HepG2 (cell line): ENCODE data around the gene SCAMP3. TPM values are rescaled to one million over a fixed set of nuclear protein-coding genes. Genes with fewer than 3 reads are reported as not detected.

Experiments used
- BRD4 ChIP-seq: sonication (generic); formaldehyde crosslinking; IDR thresholded peaks from 2 replicates; pipeline ENCODE4 v1.4.0; 2020; ENCODE audit warnings: missing genetic modification reagents
- BRF2 ChIP-seq: sonication (generic); formaldehyde crosslinking; IDR thresholded peaks from 2 replicates; pipeline ENCODE4 v1.8.1; 2022; ENCODE audit warnings: mild to moderate bottlenecking, missing genetic modification reagents
- CREB3 ChIP-seq: sonication (generic); formaldehyde crosslinking; IDR thresholded peaks from 2 replicates; pipeline ENCODE4 v1.5.0; 2020; ENCODE audit warnings: missing genetic modification reagents
- DPF2 ChIP-seq: sonication (generic); formaldehyde crosslinking; IDR thresholded peaks from 2 replicates; pipeline ENCODE4 v1.4.0; 2020; ENCODE audit warnings: mild to moderate bottlenecking, low read depth, missing genetic modification reagents, borderline replicate concordance
- FOXK1 ChIP-seq: sonication (generic); formaldehyde crosslinking; IDR thresholded peaks from 2 replicates; pipeline ENCODE4 v1.4.0; 2020; ENCODE audit warnings: low read depth, missing genetic modification reagents, borderline replicate concordance
- IRF9 ChIP-seq: sonication (generic); formaldehyde crosslinking; IDR thresholded peaks from 2 replicates; pipeline ENCODE4 v1.8.0; 2022; ENCODE audit warnings: missing genetic modification reagents, mild to moderate bottlenecking, borderline replicate concordance
- MAF1 ChIP-seq: sonication (generic); formaldehyde crosslinking; IDR thresholded peaks from 2 replicates; pipeline ENCODE4 v1.5.0; 2020; ENCODE audit warnings: missing genetic modification reagents, borderline replicate concordance
- NFAT5 ChIP-seq: sonication (generic); formaldehyde crosslinking; IDR thresholded peaks from 2 replicates; pipeline ENCODE4 v1.4.0; 2020; ENCODE audit warnings: missing genetic modification reagents
- PHF21A ChIP-seq: sonication (generic); formaldehyde crosslinking; IDR thresholded peaks from 2 replicates; pipeline ENCODE4 v1.5.0; 2020; ENCODE audit warnings: mild to moderate bottlenecking, missing genetic modification reagents
- REL ChIP-seq: sonication (generic); formaldehyde crosslinking; conservative IDR thresholded peaks from 2 replicates; pipeline ENCODE4 v1.8.0; 2022; ENCODE audit warnings: mild to moderate bottlenecking, missing genetic modification reagents, moderate library complexity
- SCMH1 ChIP-seq: sonication (generic); formaldehyde crosslinking; IDR thresholded peaks from 2 replicates; pipeline ENCODE4 v1.9.0; 2021; ENCODE audit warnings: missing genetic modification reagents, mild to moderate bottlenecking, borderline replicate concordance
- ZBTB1 ChIP-seq: sonication (generic); formaldehyde crosslinking; IDR thresholded peaks from 2 replicates; pipeline ENCODE4 v1.4.0; 2020; ENCODE audit warnings: missing genetic modification reagents, borderline replicate concordance
- ZBTB33 ChIP-seq: sonication (generic); formaldehyde crosslinking; IDR thresholded peaks from 2 replicates; pipeline ENCODE4 v1.4.0; 2020; ENCODE audit warnings: missing genetic modification reagents
- ZNF501 ChIP-seq: sonication (generic); formaldehyde crosslinking; IDR thresholded peaks from 2 replicates; pipeline ENCODE4 v1.5.1; 2020; ENCODE audit warnings: mild to moderate bottlenecking, moderate library complexity, missing genetic modification reagents
- ZNF556 ChIP-seq: sonication (generic); formaldehyde crosslinking; IDR thresholded peaks from 2 replicates; pipeline ENCODE4 v1.4.0; 2020; ENCODE audit warnings: mild to moderate bottlenecking, missing genetic modification reagents, borderline replicate concordance
- ZNF674 ChIP-seq: sonication (generic); formaldehyde crosslinking; IDR thresholded peaks from 2 replicates; pipeline ENCODE4 v1.5.0; 2020; ENCODE audit warnings: low read depth, mild to moderate bottlenecking, missing genetic modification reagents
- ZNF746 ChIP-seq: sonication (generic); formaldehyde crosslinking; IDR thresholded peaks from 2 replicates; pipeline ENCODE4 v1.8.0; 2022; ENCODE audit warnings: mild to moderate bottlenecking, missing genetic modification reagents
- ZNF891 ChIP-seq: sonication (generic); formaldehyde crosslinking; IDR thresholded peaks from 2 replicates; pipeline ENCODE4 v1.5.0; 2020; ENCODE audit warnings: mild to moderate bottlenecking, missing genetic modification reagents
- polyA plus RNA-seq, 8 experiments: library from polyadenylated mRNA; depleted of rRNA in 3 of 8; stranded (reverse) in 7 of 8; unstranded in 1 of 8; fragments of >200 nt; fragmentation: Illumina TruSeq in 4 of 8; extraction: Trizol in 4 of 8; gene quantifications; 2 replicates each; pipeline versions ENCODE4 v1.2.1 to v1.2.3, GENCODE V29; 2011 to 2016; ENCODE audit warnings: low read depth in 4 of 8, missing spikeins in 1 of 8, mixed read lengths in 1 of 8; ENCODE audit not compliant: insufficient read depth in 1 of 8
- total RNA-seq, 5 experiments: library from RNA; depleted of rRNA; stranded (reverse); fragments of >200 nt; fragmentation: Illumina TruSeq; extraction: Trizol; gene quantifications; 2 replicates each; pipeline ENCODE4 v1.2.3, GENCODE V29; 2016; ENCODE audit warnings: low read depth in 1 of 5

Gene SCAMP3
- total and polyA plus RNA-seq, 2 of the 13 experiments (the other 11 are each of a cell fraction or from before 2014, with no cell fraction given): 46.8 to 83.3 TPM

GRCh38 chr1:155250633-155251449 is 11.3 kb downstream of the SCAMP3 start (continued):
- TF ChIP-seq REL (CRISPR knock-in tag) (peak; percentile 70; the same call in 1 of the 2 replicates), ZNF746 (CRISPR knock-in tag) (no peak), BRF2 (CRISPR knock-in tag) (no peak), ZNF556 (CRISPR knock-in tag) (no peak), ZNF501 (CRISPR knock-in tag) (0 out of 2 replicates have a peak, but pooled peaks have one; percentile 16), SCMH1 (CRISPR knock-in tag) (no peak), IRF9 (CRISPR knock-in tag) (peak; percentile 52; the same call in 1 of the 2 replicates), DPF2 (CRISPR knock-in tag) (no peak), NFAT5 (CRISPR knock-in tag) (no peak), PHF21A (peak; percentile 67; the same call in 1 of the 2 replicates), BRD4 (CRISPR knock-in tag) (no peak; the same call in none of the 2 replicates), CREB3 (CRISPR knock-in tag) (no peak), ZNF891 (CRISPR knock-in tag) (no peak), MAF1 (CRISPR knock-in tag) (0 out of 2 replicates have a peak, but pooled peaks have one; percentile 40), FOXK1 (CRISPR knock-in tag) (no peak), ZBTB33 (CRISPR knock-in tag) (peak; percentile 70), ZNF674 (CRISPR knock-in tag) (no peak), ZBTB1 (CRISPR knock-in tag) (no peak)
